Stimulated activated CD4-positive, alpha-beta T cell treated with anti-CD3 and anti-CD28 coated beads, Interleukin-4, amount 100 ng/mL, for 48 hours (primary cell): ENCODE measurements around the gene DLGAP5.

ENCODE experiments used
- DNase-seq, 2 donors: peaks; one replicate each; pipeline ENCODE4 v3.0.0-alpha.2; 2020; ENCODE audit warnings: low read depth in 2 of 2

The DLGAP5 gene

DNA sequence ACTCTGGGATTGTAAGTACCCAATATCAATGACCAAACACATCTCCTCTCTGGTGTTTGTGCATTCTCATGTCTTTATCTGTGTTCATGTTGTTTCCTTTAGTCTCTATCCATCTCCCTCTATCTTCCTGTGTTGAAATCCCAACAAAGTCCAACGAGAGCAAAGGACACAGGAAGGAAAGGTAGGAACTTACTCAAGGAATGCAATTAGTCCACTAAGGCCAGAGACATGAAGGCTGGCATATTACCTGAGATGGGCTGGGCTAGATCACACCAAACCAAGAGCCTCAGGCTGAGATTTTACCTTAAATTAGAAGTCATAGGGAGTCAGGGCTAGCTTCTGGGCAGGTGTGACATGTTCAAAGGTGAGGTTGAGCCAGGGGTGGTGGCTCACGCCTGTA, 76.7 kb downstream of the DLGAP5 start:
- DNase-seq = no peak

- DNase-seq = no peak
Measured at GRCh38 chr14:55111122-55111708, 80.2 kb downstream of the DLGAP5 start.

- DNase-seq = no peak
Measured at GRCh38 chr14:55109836-55110235, 81.5 kb downstream of the DLGAP5 start.

GRCh38 chr14:55107766-55108554, 83.4 kb downstream of the DLGAP5 start:
- no peak for DNase-seq

GRCh38 chr14:55105991-55106390, 85.4 kb downstream of the DLGAP5 start:
- DNase-seq = no peak

- DNase-seq = no peak
Measured at GRCh38 chr14:55103971-55104954, 87.1 kb downstream of the DLGAP5 start.

DNA sequence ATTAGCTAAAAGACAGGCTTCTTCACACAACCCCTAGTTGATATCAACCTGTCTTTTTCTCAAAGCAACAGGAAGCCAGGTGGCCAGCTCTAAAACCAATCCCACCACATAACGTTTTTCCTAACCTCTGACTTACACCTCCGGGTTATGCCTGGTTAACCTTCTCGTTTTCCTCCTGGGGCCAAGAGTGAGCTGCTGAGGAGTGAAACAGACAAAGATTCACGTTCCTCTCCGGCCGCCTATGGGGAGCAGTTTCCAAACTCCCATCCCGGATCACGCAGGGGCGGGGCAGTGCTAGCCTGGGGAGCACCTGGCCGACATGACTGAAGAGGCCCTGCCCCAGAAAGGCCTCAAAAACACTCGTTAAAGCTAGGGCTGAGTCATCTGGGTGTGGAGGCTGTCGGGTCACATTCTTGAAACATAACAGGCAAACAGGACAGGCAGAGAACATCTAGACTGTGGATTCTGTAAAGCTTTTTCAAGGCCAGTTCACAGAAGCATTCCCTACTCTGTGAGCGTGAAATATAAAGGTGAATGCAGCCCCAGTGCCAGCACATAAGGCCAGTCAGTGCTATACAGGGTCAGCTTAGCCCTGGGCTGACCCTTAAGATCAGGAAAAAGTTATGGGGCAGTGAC, 88.3 kb downstream of the DLGAP5 start:
- peak in 1 of 2 donors; percentile 21 for DNase-seq

- DNase-seq = no peak
Measured at GRCh38 chr14:55102141-55102621, 89.2 kb downstream of the DLGAP5 start.

- DNase-seq = no peak
Measured at GRCh38 chr14:55101698-55102097, 89.7 kb downstream of the DLGAP5 start.

DNA sequence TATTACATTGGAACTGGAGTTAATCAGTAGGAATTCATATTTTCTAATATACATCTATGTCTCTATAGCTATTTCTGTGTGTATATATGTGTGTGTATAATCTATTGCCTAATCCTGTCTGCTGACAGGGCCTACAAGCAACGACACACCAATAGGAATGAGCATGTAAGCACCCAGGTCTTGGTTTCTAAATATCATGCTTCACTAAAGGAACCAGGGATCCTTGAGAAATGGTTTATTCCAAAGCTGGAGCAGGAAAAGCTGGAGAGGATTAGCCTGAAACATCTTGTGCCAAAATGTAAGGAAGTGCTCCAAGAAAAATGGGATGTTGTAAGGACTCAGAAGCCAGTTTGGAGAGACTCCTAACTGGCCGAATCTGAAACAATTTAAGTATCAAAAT, 91.6 kb downstream of the DLGAP5 start:
- no peak for DNase-seq

DNA sequence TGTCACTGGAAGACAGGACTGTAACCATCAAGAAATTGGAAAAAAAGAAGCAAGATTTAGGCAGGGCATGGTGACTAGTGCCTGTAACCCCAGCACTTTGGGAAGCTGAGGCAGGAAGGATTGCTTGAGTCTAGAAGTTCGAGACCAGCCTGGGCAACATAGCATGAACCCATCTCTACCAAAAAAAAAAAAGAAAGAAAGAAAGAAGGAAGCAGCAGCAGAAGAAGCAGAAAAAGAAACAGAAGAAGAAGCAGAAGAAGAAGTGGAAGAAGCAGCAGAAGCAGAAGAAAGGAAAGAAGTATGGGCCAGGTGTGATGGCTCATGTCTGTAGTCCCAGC, 92.9 kb downstream of the DLGAP5 start:
- DNase-seq = no peak
